HG03095 (cell line): ENCODE results near the gene NRIP3.

ENCODE experiments used
- ATAC-seq: cut with Tn5 transposase; IDR thresholded peaks from one replicate; pipeline ENCODE4 v1.9.1; 2021; ENCODE audit warnings: moderate library complexity; ENCODE audit not compliant: unreplicated experiment

NRIP3 gene

DNA sequence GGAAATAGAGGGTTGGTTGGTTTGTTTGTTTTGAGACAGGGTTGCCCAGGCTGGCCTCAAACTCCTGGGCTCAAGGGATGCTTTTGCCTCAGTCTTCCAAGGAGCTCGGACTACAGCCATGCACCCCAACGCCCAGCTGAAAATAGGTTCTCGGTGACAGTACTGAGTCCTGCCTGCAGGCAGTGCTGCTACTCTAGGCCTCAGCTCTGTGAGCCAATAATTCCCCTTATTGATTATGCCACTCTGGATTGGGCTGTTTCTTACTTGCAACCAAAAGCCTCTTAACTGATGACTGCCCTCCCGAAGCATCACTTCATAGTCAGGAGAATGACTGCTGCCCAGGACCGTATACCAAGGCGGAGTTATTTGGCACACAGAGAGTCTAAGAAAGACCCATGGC, 69.9 kb downstream of the NRIP3 start:
- no peak for ATAC-seq

DNA sequence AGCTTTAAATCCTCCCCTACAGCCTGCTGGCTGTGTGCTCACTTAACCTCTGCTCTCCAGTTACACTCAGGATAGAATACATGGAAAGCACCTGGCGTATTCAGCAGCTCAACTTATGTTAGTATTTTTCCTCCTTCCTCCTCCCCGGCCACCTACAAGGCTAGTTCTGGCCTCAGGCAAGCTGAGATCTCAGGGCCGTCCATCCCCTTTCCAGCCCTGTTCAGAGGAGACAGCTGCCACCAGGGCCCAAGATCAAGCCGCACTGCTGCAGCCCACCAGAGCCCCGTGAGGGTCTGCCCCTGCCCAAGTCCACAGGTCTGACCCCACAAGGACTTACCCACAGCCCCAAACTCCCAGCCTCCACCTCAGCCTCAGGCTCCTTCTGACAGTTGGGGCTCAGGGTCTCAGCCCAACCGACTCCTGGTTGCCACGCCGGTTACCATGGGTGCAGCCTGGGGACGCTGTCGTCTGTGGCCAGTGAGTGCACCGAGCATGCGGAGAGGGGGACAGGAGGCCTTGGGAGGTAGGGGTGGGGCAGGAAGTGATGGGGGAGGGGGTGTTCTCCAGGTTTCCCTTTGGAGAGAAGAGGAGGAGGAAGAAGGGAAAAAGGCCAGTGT, 71.1 kb downstream of the NRIP3 start, which contains the start of gene C11orf16:
C11orf16 (minus strand) TSS at position 384 of the 617 bp plus-strand sequence. CDS start 639 bp downstream, outside the sequence.
- ATAC-seq, result no peak
